Fibroblast of skin of right quadriceps (primary cell): Measurements from ENCODE around the gene MTCH1.

Experiments used
- DNase-seq: peaks from one replicate; pipeline ENCODE4 v3.0.0-alpha.2; 2013

MTCH1 gene

GRCh38 chr6:36985808-36986703 lies at the start of gene MTCH1:
Gene MTCH1 (minus strand): TSS chr6:36986196. CDS start chr6:36986173, 23 bp downstream.
- peak; percentile 91 for DNase-seq

- no peak for DNase-seq
Observed at GRCh38 chr6:37033819-37034795, 48.1 kb upstream of the MTCH1 start.

- DNase-seq: no peak
Observed at GRCh38 chr6:37033255-37033654, 47.3 kb upstream of the MTCH1 start.

GRCh38 chr6:37032239-37032638 lies 46.2 kb upstream of the MTCH1 start:
- DNase-seq: no peak

DNA sequence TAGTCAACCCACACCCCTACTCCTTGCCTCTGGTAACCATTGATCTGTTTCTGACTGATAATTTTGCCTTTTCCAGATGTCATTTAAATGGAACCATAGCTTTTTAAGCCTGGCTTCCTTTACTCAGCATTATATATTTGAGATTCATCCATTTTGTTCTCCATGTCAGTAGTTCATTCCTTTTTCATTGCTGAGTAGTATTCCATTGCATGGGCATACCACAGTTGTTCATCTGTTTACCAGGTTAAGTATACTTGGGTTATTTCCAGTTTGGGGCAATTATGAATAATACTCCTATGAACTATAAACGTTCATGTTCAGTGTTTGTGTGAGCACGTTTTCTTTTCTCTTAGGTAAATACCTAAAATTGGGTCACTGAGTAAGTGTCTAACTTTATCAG lies 44.6 kb upstream of the MTCH1 start:
- DNase-seq: no peak

DNA sequence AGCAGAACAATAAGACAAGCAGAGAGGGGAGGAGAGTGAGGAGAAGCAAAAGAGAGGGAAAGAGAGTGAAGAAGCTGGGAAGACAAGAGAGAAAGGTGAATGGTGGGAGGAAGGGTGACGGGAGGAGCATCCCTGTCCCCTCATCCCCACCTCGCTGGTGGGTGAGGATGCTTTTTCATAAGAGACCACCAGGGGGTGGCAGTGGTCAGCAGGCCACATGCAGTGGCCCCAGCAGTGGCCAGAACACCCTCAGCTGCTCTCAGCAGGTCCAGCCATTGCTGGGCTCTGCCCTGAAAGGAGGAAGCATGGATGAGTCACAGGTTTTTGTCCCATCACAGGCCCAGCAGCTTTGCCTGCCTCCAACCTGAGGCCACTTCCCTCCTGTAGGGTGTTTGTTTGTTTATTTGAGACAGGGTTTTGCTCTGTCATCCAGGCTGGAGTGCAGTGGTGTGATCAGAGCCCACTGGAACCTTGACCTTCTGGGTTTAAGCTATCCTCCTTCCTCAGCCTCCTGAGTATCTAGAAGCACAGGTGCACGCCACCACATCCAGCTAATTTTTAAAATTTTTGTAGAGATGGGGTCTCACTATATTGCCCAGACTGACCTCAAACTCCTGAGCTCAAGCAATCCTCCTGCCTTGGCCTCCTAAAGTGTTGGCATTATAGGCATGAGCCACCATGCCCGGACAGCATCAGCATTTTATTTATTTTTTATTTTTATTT lies 43.4 kb upstream of the MTCH1 start:
- DNase-seq: peak; percentile 76

- no peak for DNase-seq
Observed at GRCh38 chr6:37027811-37028469, 41.9 kb upstream of the MTCH1 start.

- DNase-seq: no peak
Observed at GRCh38 chr6:37027036-37027720, 41.2 kb upstream of the MTCH1 start.

DNA sequence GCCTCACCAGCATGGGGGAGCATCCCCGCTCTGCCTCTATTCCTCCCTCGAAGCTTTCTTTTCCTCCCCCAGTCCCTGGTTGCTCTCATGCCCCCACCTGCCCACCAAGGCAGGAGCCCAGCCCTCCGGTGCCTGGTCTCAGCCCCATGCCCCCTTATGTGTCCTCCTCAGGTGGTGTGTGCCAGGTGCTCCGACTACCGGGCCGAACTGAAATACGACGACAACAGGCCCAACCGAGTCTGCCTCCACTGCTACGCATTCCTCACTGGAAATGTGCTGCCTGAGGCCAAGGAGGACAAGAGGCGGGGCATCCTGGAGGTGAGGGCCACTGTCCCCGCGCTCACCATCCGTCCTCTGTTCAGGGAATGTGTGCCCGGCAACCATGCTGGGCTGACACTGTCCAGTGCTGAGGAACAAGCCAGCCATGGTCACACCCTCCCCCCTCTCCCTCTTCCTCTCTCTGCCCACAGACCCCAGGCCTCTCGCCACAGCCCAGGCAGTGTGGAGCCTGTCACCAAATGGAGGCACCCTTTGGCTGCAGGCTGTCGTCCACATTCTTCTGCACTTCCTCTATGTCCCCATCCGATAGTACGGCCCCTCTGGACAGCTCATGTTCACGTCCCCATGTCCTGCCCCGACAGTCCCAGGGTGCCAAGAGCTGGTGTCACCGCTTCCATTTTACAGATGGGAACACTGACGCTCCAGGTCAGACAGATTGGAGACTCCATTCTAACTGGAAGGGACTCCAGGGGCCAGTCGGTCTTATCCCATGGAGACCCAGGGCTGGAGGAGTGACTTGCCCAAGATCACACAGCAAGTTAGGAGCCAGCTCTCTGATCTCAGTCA lies 39.8 kb upstream of the MTCH1 start:
- DNase-seq: no peak

DNA sequence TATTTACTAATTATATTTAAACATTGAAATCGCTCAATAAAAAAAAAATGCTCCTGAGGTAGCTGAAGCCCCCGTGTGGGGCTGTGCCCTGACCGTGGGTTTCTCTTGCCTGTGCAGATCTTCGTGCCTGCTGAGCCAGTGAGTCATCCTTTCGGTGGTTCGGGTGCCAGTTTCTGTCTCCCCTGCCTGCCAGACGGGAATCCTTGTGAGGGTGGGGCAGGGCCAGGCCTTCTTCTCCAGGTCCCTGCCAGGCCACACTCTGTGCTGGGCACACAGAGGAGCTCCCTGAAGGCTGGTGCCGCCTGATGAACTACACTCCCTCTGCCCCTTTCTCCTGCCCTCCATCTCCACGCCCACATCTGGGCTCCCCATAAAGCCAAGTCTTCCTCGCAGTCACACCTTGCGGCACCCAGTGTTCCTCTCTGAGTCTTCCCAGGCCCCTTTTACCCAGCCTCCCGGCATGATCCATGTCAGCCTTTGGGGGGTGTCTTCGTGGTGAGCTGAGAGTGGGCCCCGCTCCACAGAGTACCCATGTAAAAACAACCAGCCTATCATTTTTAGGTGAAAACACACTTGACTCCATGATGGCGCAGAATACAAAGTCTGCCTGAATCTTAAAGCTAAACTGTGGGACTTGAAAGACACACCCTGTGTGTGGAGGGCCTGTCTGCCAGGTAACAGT lies 38.8 kb upstream of the MTCH1 start:
- no peak for DNase-seq

GRCh38 chr6:37022135-37022863 lies 36.3 kb upstream of the MTCH1 start:
- no peak for DNase-seq

- peak; percentile 45 for DNase-seq
Observed at GRCh38 chr6:37021356-37022129, 35.5 kb upstream of the MTCH1 start.

- DNase-seq: no peak
Observed at GRCh38 chr6:37020812-37021211, 34.8 kb upstream of the MTCH1 start.

DNA sequence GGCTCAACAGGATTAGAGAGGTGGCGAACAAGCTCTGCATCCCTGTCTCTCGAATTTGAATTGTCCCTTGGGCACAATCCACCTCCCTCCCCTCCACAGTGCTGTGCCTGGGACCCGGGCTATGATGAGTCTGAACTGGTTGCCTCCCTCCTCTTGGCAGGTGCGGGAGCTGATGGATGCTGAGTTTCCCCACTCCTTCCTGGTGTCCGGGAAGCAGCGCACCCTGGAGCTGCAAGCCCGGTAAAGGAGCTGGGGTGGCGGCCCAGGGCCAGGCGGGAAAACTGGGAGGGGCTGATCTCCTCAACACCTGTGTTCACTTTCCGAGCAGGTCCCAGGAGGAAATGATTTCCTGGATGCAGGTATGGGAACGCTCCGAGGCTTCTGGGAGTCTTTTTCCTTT lies 34.4 kb upstream of the MTCH1 start:
- no peak for DNase-seq

DNA sequence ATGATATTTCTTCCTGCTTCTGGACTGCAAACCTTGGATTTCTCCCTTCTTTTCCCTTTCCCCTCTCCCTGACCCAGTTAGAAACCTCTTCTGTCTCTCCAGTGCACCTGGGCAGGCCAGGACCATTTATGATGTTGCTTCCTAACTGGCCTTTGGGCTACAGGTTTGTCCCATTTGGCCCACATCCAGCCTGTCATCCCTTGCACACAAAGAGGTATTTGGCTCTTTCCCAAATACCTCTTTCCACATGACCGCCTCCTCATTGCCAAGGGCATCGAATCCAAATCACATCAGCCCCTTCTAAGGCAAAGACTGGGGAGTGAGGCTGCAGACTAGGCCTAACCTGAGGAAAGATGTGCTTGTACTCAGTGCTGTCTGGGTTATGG lies 33.1 kb upstream of the MTCH1 start:
- DNase-seq: no peak

DNA sequence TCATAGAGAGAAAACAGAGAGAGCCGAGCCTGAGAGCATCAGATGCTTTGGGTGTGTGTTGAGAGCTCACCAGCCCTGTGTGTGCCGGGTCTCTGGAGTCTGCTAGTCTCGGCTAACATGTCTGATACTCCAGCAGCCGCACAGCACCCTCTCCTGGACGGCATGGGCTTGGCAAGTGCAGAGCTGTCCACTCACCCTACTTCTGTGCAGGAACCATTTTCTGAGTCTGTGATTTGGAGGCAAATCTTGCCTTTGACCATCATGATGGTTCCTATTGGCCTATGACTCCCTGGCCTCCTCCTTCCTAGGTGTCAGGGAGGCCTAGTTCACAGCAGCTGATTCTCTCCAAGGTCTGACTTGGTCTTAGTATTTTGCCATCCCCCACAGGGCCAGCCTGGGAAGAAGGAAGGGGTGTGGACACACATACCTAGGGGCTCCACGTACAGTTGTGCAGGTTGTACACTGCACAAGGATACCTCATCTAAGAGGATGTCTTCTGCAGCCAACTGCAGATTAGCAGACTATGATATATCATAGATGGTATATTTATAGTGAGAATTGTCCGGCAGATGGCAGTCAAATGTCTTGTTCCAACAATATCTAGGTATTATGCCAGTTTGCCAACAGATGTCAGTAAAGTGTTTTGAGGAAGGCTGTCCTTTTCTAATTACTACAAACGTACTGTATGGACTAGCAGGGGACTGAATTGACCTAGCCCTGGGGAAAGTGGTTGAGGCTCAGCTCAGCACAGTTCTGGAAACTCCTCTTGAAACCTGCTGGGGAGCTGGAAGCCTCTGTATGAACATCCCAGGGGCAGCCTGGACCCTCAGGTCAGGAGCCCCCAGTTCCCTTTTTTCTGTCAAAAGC lies 32.4 kb upstream of the MTCH1 start:
- peak; percentile 81 for DNase-seq

- no peak for DNase-seq
Observed at GRCh38 chr6:37017606-37018197, 31.7 kb upstream of the MTCH1 start.
